Measurements from ENCODE around the gene UGT1A1.

The UGT1A1 gene

GRCh38 chr2:233799087-233799665, 39.1 kb downstream of the UGT1A1 start:
- no peak for DNase-seq

GRCh38 chr2:233799716-233800115, 39.6 kb downstream of the UGT1A1 start:
- DNase-seq, result no peak

- DNase-seq, result no peak
These were observed 40.1 kb downstream of the UGT1A1 start for GRCh38 chr2:233800208-233800607.

- no peak for DNase-seq
These were observed 41.5 kb downstream of the UGT1A1 start for GRCh38 chr2:233801357-233802131.

GRCh38 chr2:233802132-233802815, 42.2 kb downstream of the UGT1A1 start:
- no peak for DNase-seq

- DNase-seq, result no peak
These were observed 43.3 kb downstream of the UGT1A1 start for GRCh38 chr2:233803292-233803911.

- no peak for DNase-seq
These were observed 43.9 kb downstream of the UGT1A1 start for GRCh38 chr2:233803994-233804393.

- DNase-seq, result no peak
These were observed 47.3 kb downstream of the UGT1A1 start for GRCh38 chr2:233807215-233807865.

GRCh38 chr2:233807966-233808935, 48.2 kb downstream of the UGT1A1 start:
- no peak for DNase-seq

- DNase-seq, result no peak
These were observed 50.3 kb downstream of the UGT1A1 start for GRCh38 chr2:233810385-233810784.

- no peak for DNase-seq
These were observed 51.0 kb downstream of the UGT1A1 start for GRCh38 chr2:233811087-233811486.

GRCh38 chr2:233811732-233812131, 51.7 kb downstream of the UGT1A1 start:
- no peak for DNase-seq

GRCh38 chr2:233813236-233814055, 53.4 kb downstream of the UGT1A1 start:
- DNase-seq, result no peak

- no peak for DNase-seq
These were observed 54.2 kb downstream of the UGT1A1 start for GRCh38 chr2:233814056-233814835.

- no peak for DNase-seq
These were observed 55.8 kb downstream of the UGT1A1 start for GRCh38 chr2:233815861-233816260.

GRCh38 chr2:233816334-233816733, 56.3 kb downstream of the UGT1A1 start:
- DNase-seq, result no peak

- DNase-seq, result no peak
These were observed 56.7 kb downstream of the UGT1A1 start for GRCh38 chr2:233816771-233817170.

GRCh38 chr2:233817361-233817911, 57.4 kb downstream of the UGT1A1 start:
- no peak for DNase-seq

- no peak for DNase-seq
These were observed 58.0 kb downstream of the UGT1A1 start for GRCh38 chr2:233817995-233818638.
